Measurements from ENCODE around the gene VEGFB. TPM values are rescaled to one million over a fixed set of nuclear protein-coding genes. Genes with fewer than 3 reads are reported as not detected.

VEGFB gene
- total RNA-seq, 2 experiments from 2014 or later, result 81.5 to 87.8 TPM

DNA sequence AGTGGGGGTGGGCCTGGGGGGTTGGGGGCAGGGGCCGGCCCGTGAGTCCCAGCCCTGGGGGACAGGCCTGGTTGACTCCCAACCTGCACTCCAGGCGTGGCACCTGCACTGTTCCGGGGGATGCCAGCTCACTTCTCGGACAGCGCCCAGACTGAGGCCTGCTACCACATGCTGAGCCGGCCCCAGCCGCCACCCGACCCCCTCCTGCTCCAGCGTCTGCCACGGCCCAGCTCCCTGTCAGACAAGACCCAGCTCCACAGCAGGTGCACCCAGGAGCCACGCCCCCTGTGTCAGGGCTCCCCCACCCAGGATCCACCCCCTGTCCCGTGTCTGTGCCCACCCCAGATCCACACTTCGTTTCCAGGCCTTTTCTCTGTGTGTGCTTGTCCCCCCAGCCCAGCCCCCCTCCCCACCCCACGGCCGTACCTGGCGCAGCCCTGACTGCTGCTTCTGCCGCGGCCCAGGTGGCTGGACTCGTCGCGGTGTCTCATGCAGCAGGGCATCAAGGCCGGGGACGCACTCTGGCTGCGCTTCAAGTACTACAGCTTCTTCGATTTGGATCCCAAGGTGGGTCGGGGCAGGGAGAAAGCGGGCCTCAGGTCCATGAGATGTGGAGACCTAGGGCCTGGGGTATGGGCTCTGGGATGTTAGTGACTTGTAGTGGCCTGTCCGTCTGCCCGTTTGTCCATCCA, 23.1 kb upstream of the VEGFB start:
- Mint-ChIP-seq H3K9me3 (ENCODE audit: insufficient read depth) (no peaks in the 10 kb centered on the region), H3K4me1 (ENCODE audit: low read depth) (peaks cover 41% of the 10 kb centered on the region), H3K27ac (peak overlapping the region; percentile 34), H3K4me3 (no peak overlapping the region), H3K27me3 (ENCODE audit: low read depth) (no peaks in the 10 kb centered on the region), H3K36me3 (ENCODE audit: low read depth) (peaks cover 69% of the 10 kb centered on the region)
- CTCF ChIA-PET, result interaction anchor here (1.2 kb wide), 1 partner anchor 20 kb away, joined by 3 read pairs; no protein-coding TSS in a partner anchor
- POLR2A ChIA-PET, result interaction anchor here (8.1 to 9.2 kb wide), 2 partner anchors 8 to 23 kb away, joined by 54 to 162 read pairs; partner anchors contain the start of gene STIP1
- DNase-seq (no peak), ATAC-seq (no peak)

DNA sequence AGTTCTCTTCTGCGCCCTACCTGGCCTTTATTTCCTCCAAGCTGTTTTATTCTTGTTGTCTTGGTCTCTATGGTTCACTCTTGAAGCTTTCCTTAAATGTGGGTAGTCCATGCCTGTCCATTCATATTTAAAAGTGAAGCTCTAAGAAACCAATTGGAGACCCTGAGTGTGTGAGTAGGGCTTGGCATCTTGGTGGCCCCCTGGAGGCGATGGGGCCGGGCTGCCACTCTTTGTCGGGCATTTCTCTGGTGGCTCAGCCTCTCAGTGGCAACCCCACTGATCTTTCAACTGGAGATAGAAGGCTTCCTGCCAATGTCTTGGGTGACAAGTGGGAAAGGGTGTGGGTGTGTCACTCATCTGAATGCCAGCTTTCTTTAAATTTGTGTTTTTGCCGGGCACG, 17.5 kb upstream of the VEGFB start:
- Mint-ChIP-seq H3K27ac (no peak overlapping the region), H3K36me3 (ENCODE audit: low read depth) (peaks cover 63% of the 10 kb centered on the region), H3K4me3 (no peak overlapping the region), H3K9me3 (ENCODE audit: insufficient read depth) (no peaks in the 10 kb centered on the region), H3K4me1 (ENCODE audit: low read depth) (peaks cover 13% of the 10 kb centered on the region), H3K27me3 (ENCODE audit: low read depth) (no peaks in the 10 kb centered on the region)
- ChIA-PET CTCF (interaction anchor here (0.6 to 5.3 kb wide), 6 partner anchors 10 to 513 kb away, joined by 3 to 37 read pairs (median 6); partner anchors contain the start of genes CATSPERZ, FERMT3, NUDT22 and TRPT1), POLR2A (interaction anchor here (0.6 to 6.2 kb wide), 4 partner anchors 9 to 55 kb away, joined by 3 to 54 read pairs (median 7); partner anchors contain the start of genes FERMT3, NUDT22 and TRPT1)
- DNase-seq (no peak), ATAC-seq (peak; percentile 46)

DNA sequence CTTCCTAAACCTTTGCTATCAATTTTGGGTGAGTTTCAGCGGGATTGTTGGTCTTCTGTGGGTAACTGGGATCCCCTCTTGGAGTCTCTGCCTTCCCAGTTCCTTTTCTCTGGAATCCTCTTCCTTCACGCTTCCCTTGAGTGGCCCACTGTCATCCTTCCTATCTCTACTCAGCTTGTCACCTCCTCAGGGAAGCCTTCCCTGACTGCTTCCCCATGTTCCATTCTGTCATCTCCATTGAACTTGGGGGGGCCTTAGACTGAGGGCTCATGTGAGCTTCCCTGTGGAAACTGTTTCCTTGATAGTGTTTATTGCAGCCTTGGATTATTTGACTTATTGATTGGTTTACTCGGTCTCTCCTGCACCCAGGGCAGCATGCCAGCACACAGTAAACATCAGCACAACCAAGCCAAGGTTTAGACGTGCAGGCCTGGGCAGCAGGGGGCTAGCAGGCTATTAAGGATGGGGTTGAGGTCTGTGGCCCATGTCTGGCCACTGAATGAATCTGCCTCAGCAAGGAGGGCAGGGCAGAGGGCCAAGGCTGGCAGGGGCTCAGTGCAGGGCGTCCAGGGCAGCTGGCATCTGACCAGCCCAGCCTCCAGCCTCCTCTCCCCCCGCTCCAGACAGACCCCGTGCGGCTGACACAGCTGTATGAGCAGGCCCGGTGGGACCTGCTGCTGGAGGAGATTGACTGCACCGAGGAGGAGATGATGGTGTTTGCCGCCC, 15.6 kb upstream of the VEGFB start:
- CTCF ChIA-PET, result interaction anchor here (1.0 to 5.3 kb wide), 2 partner anchors 13 to 14 kb away, joined by 4 to 37 read pairs; partner anchors contain the start of gene FERMT3

DNA sequence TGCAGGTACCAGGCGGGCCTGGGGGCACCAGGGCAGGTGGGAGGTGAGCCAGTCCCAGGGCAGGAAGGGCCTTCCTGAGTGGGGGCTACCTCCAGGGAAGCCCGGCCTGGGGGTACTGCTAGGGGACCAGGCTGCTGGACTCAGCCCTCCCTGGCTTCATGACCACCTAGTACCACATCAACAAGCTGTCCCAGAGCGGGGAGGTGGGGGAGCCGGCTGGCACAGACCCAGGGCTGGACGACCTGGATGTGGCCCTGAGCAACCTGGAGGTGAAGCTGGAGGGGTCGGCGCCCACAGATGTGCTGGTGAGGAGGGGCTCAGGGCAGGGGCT, 15.1 kb upstream of the VEGFB start:
- H3K9me3 Mint-ChIP-seq (ENCODE audit: insufficient read depth), result no peaks in the 10 kb centered on the region
- DNase-seq (no peak), ATAC-seq (no peak)
- peaks cover 56% of the 10 kb centered on the region for H3K36me3 Mint-ChIP-seq (ENCODE audit: low read depth)
- H3K4me1 Mint-ChIP-seq (ENCODE audit: low read depth), result peaks cover 7% of the 10 kb centered on the region
- no peak overlapping the region for H3K4me3 Mint-ChIP-seq
- H3K27ac Mint-ChIP-seq, result no peak overlapping the region
- POLR2A ChIA-PET, result interaction anchor here (6.2 kb wide), 1 partner anchor 12 kb away, joined by 54 read pairs; the partner anchor contains the start of gene FERMT3
- CTCF ChIA-PET, result interaction anchor here (1.0 kb wide), 1 partner anchor 15 kb away, joined by 4 read pairs; no protein-coding TSS in a partner anchor
- H3K27me3 Mint-ChIP-seq (ENCODE audit: low read depth), result no peaks in the 10 kb centered on the region

More for the DNA sequence above, 15.6 kb upstream of the VEGFB start:
- peaks cover 5% of the 10 kb centered on the region for H3K4me1 Mint-ChIP-seq (ENCODE audit: low read depth)
- peaks cover 58% of the 10 kb centered on the region for H3K36me3 Mint-ChIP-seq (ENCODE audit: low read depth)
- POLR2A ChIA-PET, result interaction anchor here (6.2 kb wide), 1 partner anchor 12 kb away, joined by 54 read pairs; the partner anchor contains the start of gene FERMT3
- H3K27ac Mint-ChIP-seq, result no peak overlapping the region
- no peaks in the 10 kb centered on the region for H3K27me3 Mint-ChIP-seq (ENCODE audit: low read depth)
- no peak overlapping the region for H3K4me3 Mint-ChIP-seq
- no peaks in the 10 kb centered on the region for H3K9me3 Mint-ChIP-seq (ENCODE audit: insufficient read depth)
- DNase-seq (no peak), ATAC-seq (no peak)

DNA sequence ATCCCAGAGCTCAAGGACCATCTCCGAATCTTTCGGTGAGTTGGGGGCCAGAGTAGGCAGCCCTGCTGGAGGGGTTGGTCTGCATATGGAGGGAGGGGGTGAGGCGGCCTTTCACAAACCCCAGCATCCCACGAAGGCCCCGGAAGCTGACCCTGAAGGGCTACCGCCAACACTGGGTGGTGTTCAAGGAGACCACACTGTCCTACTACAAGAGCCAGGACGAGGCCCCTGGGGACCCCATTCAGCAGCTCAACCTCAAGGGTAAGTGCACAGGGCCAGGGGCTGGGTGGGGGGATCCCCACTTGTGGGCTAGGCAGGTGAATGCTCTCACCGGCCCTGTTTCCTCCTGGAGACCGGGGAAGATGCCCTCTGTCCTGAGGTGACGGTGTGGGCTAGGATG, 14.6 kb upstream of the VEGFB start:
- no peaks in the 10 kb centered on the region for H3K27me3 Mint-ChIP-seq (ENCODE audit: low read depth)
- peaks cover 11% of the 10 kb centered on the region for H3K4me1 Mint-ChIP-seq (ENCODE audit: low read depth)
- DNase-seq (no peak), ATAC-seq (no peak)
- no peak overlapping the region for H3K4me3 Mint-ChIP-seq
- peaks cover 52% of the 10 kb centered on the region for H3K36me3 Mint-ChIP-seq (ENCODE audit: low read depth)
- ChIA-PET CTCF (interaction anchor here (1.0 kb wide), 1 partner anchor 15 kb away, joined by 4 read pairs; no protein-coding TSS in a partner anchor), POLR2A (interaction anchor here (6.2 kb wide), 1 partner anchor 13 kb away, joined by 54 read pairs; the partner anchor contains the start of gene FERMT3)
- H3K27ac Mint-ChIP-seq, result no peak overlapping the region
- no peaks in the 10 kb centered on the region for H3K9me3 Mint-ChIP-seq (ENCODE audit: insufficient read depth)

DNA sequence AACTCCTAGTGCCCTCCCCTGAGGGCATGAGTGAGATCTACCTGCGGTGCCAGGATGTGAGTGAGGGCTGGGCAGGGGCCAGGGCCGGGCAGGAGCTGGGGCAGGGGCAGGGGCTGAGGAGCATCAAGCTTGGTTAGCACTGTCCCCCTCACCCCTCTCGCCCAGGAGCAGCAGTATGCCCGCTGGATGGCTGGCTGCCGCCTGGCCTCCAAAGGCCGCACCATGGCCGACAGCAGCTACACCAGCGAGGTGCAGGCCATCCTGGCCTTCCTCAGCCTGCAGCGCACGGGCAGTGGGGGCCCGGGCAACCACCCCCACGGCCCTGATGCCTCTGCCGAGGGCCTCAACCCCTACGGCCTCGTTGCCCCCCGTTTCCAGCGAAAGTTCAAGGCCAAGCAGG, 14.1 kb upstream of the VEGFB start:
- DNase-seq, result no peak
- Mint-ChIP-seq H3K4me3 (no peak overlapping the region), H3K36me3 (ENCODE audit: low read depth) (peaks cover 47% of the 10 kb centered on the region), H3K27ac (no peak overlapping the region), H3K9me3 (ENCODE audit: insufficient read depth) (no peaks in the 10 kb centered on the region), H3K4me1 (ENCODE audit: low read depth) (peaks cover 12% of the 10 kb centered on the region), H3K27me3 (ENCODE audit: low read depth) (no peaks in the 10 kb centered on the region)
- ChIA-PET CTCF (no interaction called here), POLR2A (interaction anchor here (6.2 kb wide), 1 partner anchor 13 kb away, joined by 54 read pairs; the partner anchor contains the start of gene FERMT3)
- ATAC-seq, result no peak

DNA sequence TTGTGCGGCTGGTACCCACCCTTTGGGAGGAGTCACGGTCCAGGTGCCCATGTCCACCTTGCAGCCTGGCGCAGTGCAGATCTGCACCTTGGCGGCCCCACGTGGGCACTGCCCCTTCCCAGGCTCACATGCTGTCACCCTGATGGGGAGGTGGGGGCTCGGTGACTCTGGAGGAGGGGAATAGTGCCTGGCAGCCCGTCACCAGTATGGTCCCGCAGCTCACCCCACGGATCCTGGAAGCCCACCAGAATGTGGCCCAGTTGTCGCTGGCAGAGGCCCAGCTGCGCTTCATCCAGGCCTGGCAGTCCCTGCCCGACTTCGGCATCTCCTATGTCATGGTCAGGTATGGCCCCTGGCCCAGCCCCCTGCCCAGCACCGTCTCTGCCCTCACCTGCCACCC, 13.6 kb upstream of the VEGFB start:
- ChIA-PET POLR2A (interaction anchor here (6.2 kb wide), 1 partner anchor 14 kb away, joined by 54 read pairs; the partner anchor contains the start of gene FERMT3), CTCF (no interaction called here)
- Mint-ChIP-seq H3K27me3 (ENCODE audit: low read depth) (no peaks in the 10 kb centered on the region), H3K4me1 (ENCODE audit: low read depth) (peaks cover 13% of the 10 kb centered on the region), H3K27ac (no peak overlapping the region), H3K36me3 (ENCODE audit: low read depth) (peaks cover 44% of the 10 kb centered on the region), H3K9me3 (ENCODE audit: insufficient read depth) (no peaks in the 10 kb centered on the region), H3K4me3 (no peak overlapping the region)
- DNase-seq (no peak), ATAC-seq (no peak)

DNA sequence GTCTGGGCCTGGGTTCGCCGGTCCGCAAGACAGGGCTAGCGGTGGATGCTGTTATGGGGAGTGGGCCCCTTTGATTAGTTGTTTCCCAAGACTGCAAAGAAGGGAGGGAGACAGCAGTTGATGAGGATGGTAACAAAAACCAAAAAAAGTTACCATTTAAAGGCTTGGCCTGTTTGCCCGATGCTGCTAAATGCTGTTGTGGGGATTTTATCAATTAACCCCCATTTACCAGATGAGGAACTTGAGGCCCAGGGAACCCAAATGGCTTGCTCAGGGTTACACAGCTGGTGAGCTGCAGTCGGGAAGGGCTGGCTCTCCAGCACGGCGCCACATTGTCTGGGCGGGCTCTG, 11.8 kb upstream of the VEGFB start:
- ChIA-PET POLR2A (interaction anchor here (0.6 to 5.9 kb wide), 4 partner anchors 16 to 43 kb away, joined by 3 to 83 read pairs (median 30); partner anchors contain the start of genes FERMT3, FKBP2, PPP1R14B and STIP1), CTCF (interaction anchor here (1.6 to 5.3 kb wide), 2 partner anchors 8 to 17 kb away, joined by 5 to 66 read pairs; partner anchors contain the start of gene FERMT3)
- Mint-ChIP-seq H3K4me3 (no peak overlapping the region), H3K36me3 (ENCODE audit: low read depth) (peaks cover 46% of the 10 kb centered on the region), H3K9me3 (ENCODE audit: insufficient read depth) (no peaks in the 10 kb centered on the region), H3K27ac (no peak overlapping the region), H3K27me3 (ENCODE audit: low read depth) (no peaks in the 10 kb centered on the region), H3K4me1 (ENCODE audit: low read depth) (peaks cover 22% of the 10 kb centered on the region)
- DNase-seq, result no peak
- no peak for ATAC-seq

DNA sequence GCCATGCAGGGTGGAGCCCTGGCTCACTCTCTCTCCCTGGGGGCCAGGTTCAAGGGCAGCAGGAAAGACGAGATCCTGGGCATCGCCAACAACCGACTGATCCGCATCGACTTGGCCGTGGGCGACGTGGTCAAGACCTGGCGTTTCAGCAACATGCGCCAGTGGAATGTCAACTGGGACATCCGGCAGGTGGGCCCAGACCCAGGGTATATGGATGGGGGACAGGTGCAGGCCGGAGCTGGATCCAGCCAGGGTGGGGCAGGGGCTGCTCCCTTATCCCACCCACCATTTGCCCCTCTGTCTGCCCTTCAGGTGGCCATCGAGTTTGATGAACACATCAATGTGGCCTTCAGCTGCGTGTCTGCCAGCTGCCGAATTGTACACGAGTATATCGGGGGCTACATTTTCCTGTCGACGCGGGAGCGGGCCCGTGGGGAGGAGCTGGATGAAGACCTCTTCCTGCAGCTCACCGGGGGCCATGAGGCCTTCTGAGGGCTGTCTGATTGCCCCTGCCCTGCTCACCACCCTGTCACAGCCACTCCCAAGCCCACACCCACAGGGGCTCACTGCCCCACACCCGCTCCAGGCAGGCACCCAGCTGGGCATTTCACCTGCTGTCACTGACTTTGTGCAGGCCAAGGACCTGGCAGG, 11.3 kb upstream of the VEGFB start:
- peaks cover 45% of the 10 kb centered on the region for H3K36me3 Mint-ChIP-seq (ENCODE audit: low read depth)
- H3K4me3 Mint-ChIP-seq, result no peak overlapping the region
- H3K27ac Mint-ChIP-seq, result no peak overlapping the region
- DNase-seq (no peak), ATAC-seq (no peak)
- CTCF ChIA-PET, result interaction anchor here (1.6 to 5.3 kb wide), 2 partner anchors 9 to 17 kb away, joined by 5 to 66 read pairs; partner anchors contain the start of gene FERMT3
- no peaks in the 10 kb centered on the region for H3K27me3 Mint-ChIP-seq (ENCODE audit: low read depth)
- H3K4me1 Mint-ChIP-seq (ENCODE audit: low read depth), result peaks cover 27% of the 10 kb centered on the region
- no peaks in the 10 kb centered on the region for H3K9me3 Mint-ChIP-seq (ENCODE audit: insufficient read depth)
- POLR2A ChIA-PET, result interaction anchor here (0.6 to 5.9 kb wide), 6 partner anchors 8 to 42 kb away, joined by 3 to 83 read pairs (median 5); partner anchors contain the start of genes FERMT3, FKBP2, PPP1R14B and STIP1

DNA sequence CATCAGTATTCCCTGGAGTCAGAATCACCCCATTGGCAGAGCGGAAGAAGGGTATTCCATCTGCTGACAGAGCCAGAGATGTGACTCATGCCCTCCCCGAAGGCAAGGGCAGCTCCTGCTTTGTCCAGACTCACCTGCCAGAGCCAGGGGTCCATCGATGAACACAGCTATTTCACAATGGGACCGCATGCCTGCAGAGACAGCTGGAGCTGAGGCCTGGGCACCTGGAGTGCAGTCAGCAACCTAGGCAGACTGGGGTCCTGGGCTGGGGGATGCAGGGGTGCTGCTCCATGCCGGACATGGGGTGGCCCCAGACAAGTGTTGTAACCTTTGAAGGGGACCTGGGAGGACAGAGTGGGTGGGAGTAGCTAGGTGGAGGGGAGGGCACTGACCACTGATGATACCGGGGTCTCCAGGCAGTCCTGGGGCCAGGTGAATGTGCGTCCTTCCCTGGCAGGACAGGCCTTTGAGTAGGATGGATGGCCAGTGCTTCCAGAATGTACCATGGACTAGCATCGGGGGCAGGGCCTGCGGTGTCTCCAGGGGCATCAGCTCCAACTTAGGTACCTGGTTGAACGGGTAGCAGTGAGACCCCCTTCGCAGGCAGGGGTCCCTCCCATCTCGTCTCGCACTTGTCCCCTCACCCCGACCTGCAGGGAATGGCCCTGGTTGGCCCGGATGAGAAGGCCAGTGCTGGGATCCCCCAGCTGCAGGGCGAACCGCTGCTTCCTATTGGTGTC, 10.1 kb upstream of the VEGFB start:
- Mint-ChIP-seq H3K36me3 (ENCODE audit: low read depth) (peaks cover 36% of the 10 kb centered on the region), H3K4me1 (ENCODE audit: low read depth) (peaks cover 33% of the 10 kb centered on the region), H3K9me3 (ENCODE audit: insufficient read depth) (no peaks in the 10 kb centered on the region), H3K27ac (peak overlapping the region; percentile 88), H3K27me3 (ENCODE audit: low read depth) (no peaks in the 10 kb centered on the region), H3K4me3 (peak overlapping the region; percentile 88)
- no peak for DNase-seq
- POLR2A ChIA-PET, result interaction anchor here (0.7 to 5.9 kb wide), 13 partner anchors 9 to 60 kb away, joined by 3 to 83 read pairs (median 4); partner anchors contain the start of genes BAD, FERMT3, FKBP2 and PPP1R14B
- CTCF ChIA-PET, result interaction anchor here (0.6 to 5.3 kb wide), 3 partner anchors 10 to 26 kb away, joined by 3 to 66 read pairs (median 5); partner anchors contain the start of gene FERMT3
- ATAC-seq, result no peak
